ENCODE results near the gene GALC.

Gene GALC

GRCh38 chr14:87955501-87955900, 37.5 kb downstream of the GALC start:
- DNase-seq (ENCODE audit: low spot score), result no peak

GRCh38 chr14:87952307-87953094, 40.5 kb downstream of the GALC start:
- no peak for DNase-seq (ENCODE audit: low spot score)

GRCh38 chr14:87944987-87945604, 47.9 kb downstream of the GALC start:
- peak; percentile 73 for DNase-seq (ENCODE audit: low spot score)

GRCh38 chr14:87940894-87941293, 52.1 kb downstream of the GALC start:
- no peak for DNase-seq (ENCODE audit: low spot score)

GRCh38 chr14:87940382-87940781, 52.6 kb downstream of the GALC start:
- DNase-seq (ENCODE audit: low spot score), result no peak

GRCh38 chr14:87935886-87936285, 57.1 kb downstream of the GALC start:
- DNase-seq (ENCODE audit: low spot score), result no peak

GRCh38 chr14:87935081-87935828, 57.7 kb downstream of the GALC start:
- DNase-seq (ENCODE audit: low spot score), result no peak

- DNase-seq (ENCODE audit: low spot score), result peak; percentile 8
These were observed 58.8 kb downstream of the GALC start for GRCh38 chr14:87934185-87934584.

GRCh38 chr14:87916886-87917275, 76.1 kb downstream of the GALC start:
- DNase-seq (ENCODE audit: low spot score), result no peak

- no peak for DNase-seq (ENCODE audit: low spot score)
These were observed 76.7 kb downstream of the GALC start for GRCh38 chr14:87916103-87916885.

GRCh38 chr14:87908550-87908949, 84.4 kb downstream of the GALC start:
- DNase-seq (ENCODE audit: low spot score), result peak; percentile 16

GRCh38 chr14:87901652-87902051, 91.3 kb downstream of the GALC start:
- DNase-seq (ENCODE audit: low spot score), result no peak

GRCh38 chr14:87901236-87901635, 91.7 kb downstream of the GALC start:
- no peak for DNase-seq (ENCODE audit: low spot score)

- no peak for DNase-seq (ENCODE audit: low spot score)
These were observed 93.8 kb downstream of the GALC start for GRCh38 chr14:87899228-87899627.

GRCh38 chr14:87898301-87898700, 94.7 kb downstream of the GALC start:
- DNase-seq (ENCODE audit: low spot score), result no peak

- DNase-seq (ENCODE audit: low spot score), result peak; percentile 81
These were observed 96.3 kb downstream of the GALC start for GRCh38 chr14:87896393-87897380.

- no peak for DNase-seq (ENCODE audit: low spot score)
These were observed 98.1 kb downstream of the GALC start for GRCh38 chr14:87894920-87895319.

GRCh38 chr14:87892763-87893162, 100.2 kb downstream of the GALC start:
- DNase-seq (ENCODE audit: low spot score), result no peak

GRCh38 chr14:87888136-87888999, 104.6 kb downstream of the GALC start:
- no peak for DNase-seq (ENCODE audit: low spot score)

GRCh38 chr14:87883750-87884149, 109.2 kb downstream of the GALC start:
- DNase-seq (ENCODE audit: low spot score), result no peak

Measured in Ammon's horn (tissue), 1 donor.